ENCODE data around the gene NFKBIA. TPM values are rescaled to one million over a fixed set of nuclear protein-coding genes. Genes with fewer than 3 reads are reported as not detected.
A peak's percentile ranks its signal among the peaks of the same experiment; 100 is the strongest.

The NFKBIA gene
- total and polyA plus RNA-seq, 7 donors: 95.5 to 340 (median 258) TPM

DNA sequence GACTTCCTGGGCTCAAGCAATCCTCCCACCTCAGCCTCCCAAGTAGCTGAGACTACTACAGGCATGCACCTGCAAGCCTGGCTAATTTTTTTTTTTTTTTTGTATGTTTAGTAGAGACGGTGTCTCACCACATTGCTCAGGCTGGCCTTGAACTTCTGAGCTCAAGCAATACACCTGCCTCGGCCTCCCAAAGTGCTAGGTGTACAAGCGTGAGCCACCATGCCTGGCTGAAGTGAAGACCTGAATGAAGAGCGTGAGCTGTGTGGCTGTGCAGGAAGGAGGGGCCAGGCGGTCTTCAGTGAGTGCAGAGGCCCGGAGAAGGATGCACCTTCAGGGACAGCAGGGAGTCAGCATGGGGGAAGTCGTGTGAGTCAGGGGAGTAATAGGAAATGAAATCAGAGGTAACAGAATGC lies 14.9 kb upstream of the NFKBIA start:
- WGBS, 2 donors: 72 to 75% methylated on average over 7 of the region's 7 CpGs
- no peaks in the 10 kb centered on the region for H3K9me3 ChIP-seq
- H3K27me3 ChIP-seq: no peaks in the 10 kb centered on the region
- intact Hi-C loops (cut with DNase I): no loop called here
- no peaks in the 10 kb centered on the region for H3K36me3 ChIP-seq
- no peak for TF ChIP-seq POLR2A (IDR thresholded peaks at IDR 0.05)
- no peak for TF ChIP-seq EP300 (IDR thresholded peaks at IDR 0.05)
- peak overlapping the region in 2 of 4 donors; percentile 48 to 64 for H3K27ac ChIP-seq
- H3K4me1 ChIP-seq: peaks cover 0 to 32% (median 20%) of the 10 kb centered on the region in 4 donors
- H3K4me3 ChIP-seq: no peak overlapping the region
- DNase-seq: no peak

- intact Hi-C loops (cut with DNase I): no loop called here
- 71 to 79% methylated on average over 2 of the region's 2 CpGs for WGBS, 2 donors
- TF ChIP-seq POLR2AphosphoS5 (IDR thresholded peaks at IDR 0.05): no peak
- TF ChIP-seq, protein P1, sequence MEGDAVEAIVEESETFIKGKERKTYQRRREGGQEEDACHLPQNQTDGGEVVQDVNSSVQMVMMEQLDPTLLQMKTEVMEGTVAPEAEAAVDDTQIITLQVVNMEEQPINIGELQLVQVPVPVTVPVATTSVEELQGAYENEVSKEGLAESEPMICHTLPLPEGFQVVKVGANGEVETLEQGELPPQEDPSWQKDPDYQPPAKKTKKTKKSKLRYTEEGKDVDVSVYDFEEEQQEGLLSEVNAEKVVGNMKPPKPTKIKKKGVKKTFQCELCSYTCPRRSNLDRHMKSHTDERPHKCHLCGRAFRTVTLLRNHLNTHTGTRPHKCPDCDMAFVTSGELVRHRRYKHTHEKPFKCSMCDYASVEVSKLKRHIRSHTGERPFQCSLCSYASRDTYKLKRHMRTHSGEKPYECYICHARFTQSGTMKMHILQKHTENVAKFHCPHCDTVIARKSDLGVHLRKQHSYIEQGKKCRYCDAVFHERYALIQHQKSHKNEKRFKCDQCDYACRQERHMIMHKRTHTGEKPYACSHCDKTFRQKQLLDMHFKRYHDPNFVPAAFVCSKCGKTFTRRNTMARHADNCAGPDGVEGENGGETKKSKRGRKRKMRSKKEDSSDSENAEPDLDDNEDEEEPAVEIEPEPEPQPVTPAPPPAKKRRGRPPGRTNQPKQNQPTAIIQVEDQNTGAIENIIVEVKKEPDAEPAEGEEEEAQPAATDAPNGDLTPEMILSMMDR (IDR thresholded peaks at IDR 0.05): no peak
- TF ChIP-seq EP300 (IDR thresholded peaks at IDR 0.05): no peak
- TF ChIP-seq POLR2A (IDR thresholded peaks at IDR 0.05): no peak
These were observed 13.5 kb upstream of the NFKBIA start for GRCh38 chr14:35418093-35418492.

GRCh38 chr14:35416108-35416750 lies 11.7 kb upstream of the NFKBIA start:
- Histone ChIP-seq H3K4me1 (peaks cover 0 to 31% (median 17%) of the 10 kb centered on the region in 4 donors), H3K27ac (peak overlapping the region in 2 of 4 donors; percentile 47 to 65), H3K36me3 (no peaks in the 10 kb centered on the region), H3K27me3 (no peaks in the 10 kb centered on the region), H3K4me3 (no peak overlapping the region), H3K9me3 (no peaks in the 10 kb centered on the region)
- WGBS, 2 donors: 45 to 60% methylated on average over 5 of the region's 5 CpGs
- intact Hi-C loops (cut with DNase I): no loop called here
- DNase-seq: no peak
- TF ChIP-seq POLR2AphosphoS5 (IDR thresholded peaks at IDR 0.05): no peak
- TF ChIP-seq EP300 (IDR thresholded peaks at IDR 0.05): no peak
- TF ChIP-seq, protein P1 (IDR thresholded peaks at IDR 0.05): no peak
- TF ChIP-seq POLR2A (IDR thresholded peaks at IDR 0.05): no peak

More at GRCh38 chr14:35418093-35418492, 13.5 kb upstream of the NFKBIA start:
- Histone ChIP-seq H3K4me1 (peaks cover 0 to 35% (median 20%) of the 10 kb centered on the region in 4 donors), H3K9me3 (no peaks in the 10 kb centered on the region), H3K27ac (no peak overlapping the region), H3K4me3 (no peak overlapping the region), H3K27me3 (no peaks in the 10 kb centered on the region), H3K36me3 (no peaks in the 10 kb centered on the region)
- DNase-seq: no peak

GRCh38 chr14:35414365-35414764 lies 9.8 kb upstream of the NFKBIA start:
- H3K4me3 ChIP-seq: no peak overlapping the region
- H3K4me1 ChIP-seq: peaks cover 0 to 20% (median 6%) of the 10 kb centered on the region in 4 donors
- H3K9me3 ChIP-seq: no peaks in the 10 kb centered on the region
- intact Hi-C loops (cut with DNase I): no loop called here
- no peak for DNase-seq
- TF ChIP-seq EP300 (IDR thresholded peaks at IDR 0.05): no peak
- no peak for TF ChIP-seq POLR2A (IDR thresholded peaks at IDR 0.05)
- TF ChIP-seq, protein P1 (IDR thresholded peaks at IDR 0.05): no peak
- no peak for TF ChIP-seq POLR2AphosphoS5 (IDR thresholded peaks at IDR 0.05)
- WGBS, 2 donors: 13 to 51% methylated on average over 4 of the region's 4 CpGs
- H3K27ac ChIP-seq: peak overlapping the region in 2 of 4 donors; percentile 56 to 65
- no peaks in the 10 kb centered on the region for H3K36me3 ChIP-seq
- no peaks in the 10 kb centered on the region for H3K27me3 ChIP-seq

GRCh38 chr14:35412272-35413056 lies 7.9 kb upstream of the NFKBIA start:
- TF ChIP-seq POLR2AphosphoS5 (IDR thresholded peaks at IDR 0.05) (peak in 2 of 4 donors; percentile 56 to 61), EP300 (IDR thresholded peaks at IDR 0.05) (no peak)
- Histone ChIP-seq H3K4me3 (no peak overlapping the region), H3K27ac (peak overlapping the region; percentile 3 to 56 (median 30)), H3K27me3 (no peaks in the 10 kb centered on the region), H3K9me3 (no peaks in the 10 kb centered on the region), H3K4me1 (peaks cover 0 to 20% (median 6%) of the 10 kb centered on the region in 4 donors), H3K36me3 (no peaks in the 10 kb centered on the region)
- DNase-seq: peak; percentile 63
- 86 to 88% methylated on average over 12 of the region's 12 CpGs for WGBS, 2 donors
- intact Hi-C loops (cut with DNase I): loop anchor here (2.0 kb wide), 1 partner anchor 272 kb away; no protein-coding TSS in a partner anchor

All from sigmoid colon (tissue), 7 donors.